GM12865 (cell line): Measurements from ENCODE around the gene CEPT1.

Experiments
- DNase-seq: peaks from one replicate; pipeline ENCODE4 v3.0.0; 2010; ENCODE audit warnings: low read depth
- H3K4me3 ChIP-seq: 2 replicates; pipeline ENCODE4 v1.5.1; 2011; ENCODE audit warnings: mild to moderate bottlenecking, low read depth, low read length, control low read depth
- CTCF ChIP-seq: IDR thresholded peaks from 2 replicates; pipeline ENCODE4 v1.5.1; 2011; ENCODE audit warnings: low read length, control low read depth, low read depth, inconsistent platforms; ENCODE audit not compliant: insufficient read depth; ENCODE audit errors: missing control alignments

Gene CEPT1

GRCh38 chr1:111216751-111217150 is 76.7 kb downstream of the CEPT1 start:
- H3K4me3 ChIP-seq = peak overlapping the region; percentile 37
- no peak for TF ChIP-seq CTCF
- DNase-seq = peak; percentile 52

GRCh38 chr1:111217183-111217910 is 77.3 kb downstream of the CEPT1 start:
- DNase-seq = peak; percentile 71
- H3K4me3 ChIP-seq = peak overlapping the region; percentile 37
- no peak for TF ChIP-seq CTCF

- no peak for TF ChIP-seq CTCF
- peak overlapping the region; percentile 28 for H3K4me3 ChIP-seq
Observed at GRCh38 chr1:111218701-111219556, 78.9 kb downstream of the CEPT1 start.

GRCh38 chr1:111219557-111220286 is 79.7 kb downstream of the CEPT1 start:
- peak overlapping the region; percentile 51 for H3K4me3 ChIP-seq
- no peak for TF ChIP-seq CTCF
- peak; percentile 98 for DNase-seq

More at GRCh38 chr1:111218701-111219556, 78.9 kb downstream of the CEPT1 start:
- peak; percentile 34 for DNase-seq

GRCh38 chr1:111220302-111220890 is 80.4 kb downstream of the CEPT1 start:
- no peak for TF ChIP-seq CTCF
- DNase-seq = peak; percentile 58
- peak overlapping the region; percentile 51 for H3K4me3 ChIP-seq

- peak overlapping the region; percentile 51 for H3K4me3 ChIP-seq
- DNase-seq = no peak
- no peak for TF ChIP-seq CTCF
Observed at GRCh38 chr1:111221276-111221632, 81.2 kb downstream of the CEPT1 start.
